G401 (cell line): ENCODE results near the gene ERFL. TPM values are rescaled to one million over a fixed set of nuclear protein-coding genes. Genes with fewer than 3 reads are reported as not detected.
"Not testable (repeated sequence)": the region's sequence is repeated elsewhere in the genome, so short reads cannot be mapped to it uniquely, and the experiment has no call there.

Experiments
- DNase-seq: peaks from one replicate; pipeline ENCODE4 v3.0.0-alpha.2; 2015; ENCODE audit warnings: low spot score
- in situ Hi-C: cut with HindIII; loops from 2 replicates; pipeline ENCODE4 v1.10.0; 2016; ENCODE audit warnings: low sequenced_read_pairs, mixed read lengths
- total RNA-seq: library from RNA; depleted of rRNA; stranded (reverse); fragments of >200 nt; shearing (Covaris generic); gene quantifications from 2 replicates; pipeline ENCODE4 v1.2.3, GENCODE V29; 2014

The ERFL gene
- total RNA-seq, 1 experiment from 2014 or later = not detected

GRCh38 chr19:41883821-41884733 is 44.2 kb downstream of the ERFL start:
- in situ Hi-C loops = no loop called here
- peak; percentile 98 for DNase-seq

GRCh38 chr19:41883463-41883820 is 44.8 kb downstream of the ERFL start:
- in situ Hi-C loops = no loop called here
- no peak for DNase-seq

DNA sequence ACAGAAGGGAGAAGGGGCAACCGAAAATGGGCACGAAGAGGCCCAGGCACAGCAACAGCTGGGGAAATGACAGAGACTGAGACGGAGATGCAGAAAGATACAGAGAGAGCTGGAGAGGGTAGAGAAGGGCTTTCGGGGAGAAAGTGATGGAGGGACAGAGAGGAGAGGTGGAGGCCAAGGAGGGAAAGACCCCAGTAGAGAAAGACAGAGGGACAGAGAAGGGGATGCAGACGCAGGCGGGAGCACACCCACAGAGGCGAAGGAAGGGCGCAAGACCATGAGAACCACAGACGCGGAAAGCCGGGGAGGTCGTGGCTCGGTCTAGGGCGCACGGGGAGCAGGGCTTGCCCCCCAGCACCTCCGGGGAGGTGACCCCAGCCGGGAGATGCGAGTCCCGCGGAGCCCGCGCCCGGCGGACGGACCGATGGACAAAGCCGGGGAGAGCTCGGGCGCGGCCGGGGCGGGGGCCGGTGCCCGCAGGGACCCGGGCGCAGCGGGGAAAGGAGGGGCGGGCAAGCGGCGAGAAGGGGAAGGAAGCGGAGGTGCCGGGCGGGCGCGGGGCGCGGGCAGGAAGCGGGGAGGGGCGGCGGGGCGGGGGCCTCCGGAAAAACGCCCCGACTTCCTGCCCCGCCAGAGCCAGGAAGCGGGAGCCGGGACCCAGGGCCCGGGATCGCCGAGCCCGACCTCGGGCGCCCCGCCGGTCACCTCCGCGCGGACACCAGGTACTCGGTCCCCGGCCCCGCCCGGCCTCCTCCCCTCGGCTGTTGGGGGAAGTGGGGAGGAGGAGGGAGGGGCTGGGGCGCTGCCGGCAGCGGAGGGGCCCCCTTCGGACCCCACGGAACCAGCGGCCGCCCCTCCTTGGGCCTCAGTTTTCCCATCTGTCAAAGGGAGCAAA is 45.4 kb downstream of the ERFL start, which contains the start of gene ARHGEF1:
Gene ARHGEF1, plus strand, starts transcription at position 617 of the 895 bp plus-strand sequence. CDS start 4,899 bp downstream, outside the sequence.
- in situ Hi-C loops = no loop called here

DNA sequence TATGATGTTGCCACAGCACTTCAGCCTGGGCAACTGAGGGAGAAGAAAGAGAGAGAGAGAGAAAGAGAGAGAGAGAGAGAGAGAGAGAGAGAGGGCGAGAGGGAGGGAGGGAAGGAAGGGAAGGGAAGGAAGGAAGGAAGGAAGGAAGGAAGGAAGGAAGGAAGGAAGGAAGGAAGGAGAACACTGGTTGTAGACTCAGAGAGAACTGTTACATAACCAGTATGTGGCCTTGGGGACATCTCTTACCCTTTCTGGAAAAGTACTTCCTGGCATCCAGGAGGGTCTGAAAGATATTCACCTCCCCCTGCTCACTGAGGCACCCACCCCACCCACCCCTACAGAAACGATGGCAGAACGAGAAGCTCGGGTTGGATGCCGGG is 47.9 kb downstream of the ERFL start:
- DNase-seq = no peak
- in situ Hi-C loops = no loop called here

More for the DNA sequence above, 45.4 kb downstream of the ERFL start, which contains the start of gene ARHGEF1:
- peak; percentile 15 for DNase-seq

- no peak for DNase-seq
- in situ Hi-C loops = no loop called here
Measured at GRCh38 chr19:41879670-41880328, 48.5 kb downstream of the ERFL start.

DNA sequence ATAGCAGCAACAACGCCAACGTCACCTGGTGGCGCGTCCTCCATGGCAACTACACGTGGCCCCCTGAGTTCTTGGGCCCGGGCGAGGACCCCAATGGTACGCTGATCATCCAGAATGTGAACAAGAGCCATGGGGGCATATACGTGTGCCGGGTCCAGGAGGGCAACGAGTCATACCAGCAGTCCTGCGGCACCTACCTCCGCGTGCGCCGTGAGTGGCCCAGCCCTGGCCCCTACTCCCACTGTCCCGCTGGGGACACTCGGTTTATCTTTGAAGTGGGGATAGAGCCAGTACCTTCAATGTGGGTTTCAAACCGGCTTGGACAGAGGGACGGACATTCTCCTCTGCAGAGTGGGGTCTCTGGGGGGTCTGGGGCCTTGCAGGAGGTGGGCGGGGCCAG is 49.2 kb downstream of the ERFL start:
- DNase-seq = no peak
- in situ Hi-C loops = no loop called here

- in situ Hi-C loops = no loop called here
- DNase-seq = no peak
Measured at GRCh38 chr19:41877916-41878905, 50.0 kb downstream of the ERFL start.

DNA sequence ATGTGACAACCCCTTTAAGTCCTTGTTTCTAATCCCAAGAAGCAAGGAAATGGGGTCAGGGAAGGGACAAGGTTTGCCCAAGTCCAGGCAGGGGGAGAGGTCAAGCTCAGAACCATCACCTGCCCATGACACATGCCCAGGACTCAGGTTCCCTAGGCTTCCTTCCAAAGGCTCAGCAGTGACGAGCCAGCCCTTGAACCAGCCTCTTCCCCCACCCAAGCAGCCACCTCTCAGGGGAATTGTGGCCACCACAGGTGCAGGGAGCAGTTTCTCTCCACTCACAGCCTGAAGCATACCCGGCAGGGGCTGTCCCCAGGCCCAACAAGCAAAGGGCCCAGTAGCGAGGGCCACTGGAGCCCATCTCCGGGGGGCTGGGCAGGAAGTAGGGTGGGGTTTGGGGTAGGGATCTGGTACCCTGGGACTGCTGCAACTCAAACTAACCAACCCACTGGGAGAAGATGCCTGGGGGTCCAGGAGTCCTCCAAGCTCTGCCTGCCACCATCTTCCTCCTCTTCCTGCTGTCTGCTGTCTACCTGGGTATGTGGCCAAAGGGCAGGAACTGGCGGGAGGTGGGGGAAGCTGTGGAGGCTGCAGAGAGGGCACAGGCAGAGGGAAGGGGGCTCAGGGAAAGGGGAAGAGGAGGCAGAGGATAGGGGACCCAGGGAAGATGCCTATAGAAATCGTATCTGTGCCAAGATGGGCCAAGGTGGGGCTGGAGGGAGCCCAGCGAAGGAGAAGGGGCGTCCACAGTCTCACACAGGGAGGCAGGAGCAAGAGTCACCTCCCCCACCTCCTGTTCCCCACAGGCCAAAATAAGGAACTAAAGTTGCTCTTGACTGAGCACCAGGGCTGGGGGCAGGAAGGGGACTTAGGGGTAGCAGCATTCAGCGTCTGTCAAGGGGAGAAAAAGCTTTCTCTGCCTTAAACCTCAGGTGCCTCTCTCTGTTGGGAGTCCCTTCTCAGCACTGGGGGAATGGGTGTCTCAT is 51.1 kb downstream of the ERFL start, which contains the start of gene CD79A:
Gene CD79A, plus strand, starts transcription at position 433 of the 986 bp plus-strand sequence. Its CDS starts 26 bp downstream, at position 459.
- in situ Hi-C loops = no loop called here
- DNase-seq = no peak

DNA sequence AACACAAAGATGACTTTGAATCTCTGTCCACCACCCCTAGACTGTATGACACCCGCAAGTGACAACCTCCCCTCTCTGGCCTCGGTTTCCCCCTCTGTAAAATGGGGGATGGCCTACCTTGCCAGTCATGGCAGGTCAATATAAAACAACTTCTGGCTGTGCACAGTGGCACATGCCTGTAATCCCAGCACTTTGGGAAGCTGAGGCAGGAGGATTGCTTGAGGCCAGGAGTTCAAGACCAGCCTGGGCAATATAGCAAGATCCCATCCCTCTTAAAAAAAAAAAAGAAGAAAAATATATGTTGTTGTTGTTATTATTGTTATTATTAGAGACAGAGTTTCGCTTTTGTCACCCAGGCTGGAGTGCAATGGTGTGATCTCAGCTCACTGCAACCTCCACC is 52.3 kb downstream of the ERFL start:
- in situ Hi-C loops, DNase-seq: not testable (repeated sequence)

- in situ Hi-C loops = no loop called here
- DNase-seq = peak; percentile 72
Measured at GRCh38 chr19:41872775-41873647, 55.2 kb downstream of the ERFL start.

DNA sequence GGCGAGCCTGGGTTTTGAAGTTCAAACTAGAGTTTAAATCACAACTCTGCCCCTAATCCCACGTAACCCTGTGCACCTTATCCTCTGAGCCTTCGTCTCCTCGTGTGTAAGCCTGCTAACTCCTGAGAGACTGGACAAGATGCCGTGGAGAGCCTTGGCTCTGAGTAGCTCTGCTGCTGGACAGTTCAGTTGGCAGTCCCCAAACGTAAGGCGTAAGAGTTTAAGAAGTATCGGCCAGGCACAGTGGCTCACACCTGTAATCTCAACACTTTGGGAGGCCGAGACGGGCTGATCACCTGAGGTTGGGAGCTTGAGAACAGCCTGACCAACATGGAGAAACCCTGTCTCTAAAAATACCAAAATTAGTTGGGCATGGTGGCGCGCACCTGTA is 55.9 kb downstream of the ERFL start:
- DNase-seq = peak; percentile 37
- in situ Hi-C loops = no loop called here

DNA sequence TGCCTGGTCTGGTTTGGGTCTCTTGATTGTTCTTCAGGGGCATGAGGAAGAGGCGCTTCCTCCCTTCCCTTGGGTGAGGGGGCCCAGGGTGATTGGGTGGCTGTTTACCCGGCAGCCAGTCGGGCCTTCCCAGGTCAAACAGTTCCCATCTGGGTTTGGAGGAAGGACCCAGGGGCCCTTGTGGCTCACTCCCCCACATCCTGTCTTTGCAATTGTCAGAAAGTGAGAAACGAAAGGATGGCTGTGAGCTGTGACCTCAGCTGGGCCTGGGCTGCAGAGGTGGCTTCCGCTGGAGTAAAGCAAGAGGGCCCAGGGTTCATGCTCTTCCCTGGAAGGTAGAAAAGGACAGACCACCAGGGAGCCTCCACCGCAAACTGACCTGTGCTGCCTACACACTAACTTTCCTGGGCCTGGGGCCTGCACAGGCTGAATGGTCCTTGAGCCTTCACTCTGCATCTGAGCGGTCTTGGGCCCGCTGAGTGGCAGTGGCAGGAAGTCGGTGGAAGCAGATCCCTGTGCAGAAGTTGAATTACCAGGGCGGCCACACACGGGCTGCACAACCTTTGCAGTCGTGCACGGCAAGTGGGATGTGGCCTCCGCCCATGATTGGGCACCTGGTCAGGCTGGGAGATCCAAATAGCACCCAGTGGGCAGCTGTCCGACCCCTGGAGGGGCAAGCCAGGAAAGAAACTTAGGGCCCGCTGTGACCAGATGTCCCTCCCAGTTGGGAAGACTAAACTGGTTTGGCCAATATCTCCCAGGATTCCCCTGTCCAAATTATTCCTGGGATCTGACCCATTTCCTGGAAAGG is 56.5 kb downstream of the ERFL start:
- in situ Hi-C loops = no loop called here
- DNase-seq = peak; percentile 37

DNA sequence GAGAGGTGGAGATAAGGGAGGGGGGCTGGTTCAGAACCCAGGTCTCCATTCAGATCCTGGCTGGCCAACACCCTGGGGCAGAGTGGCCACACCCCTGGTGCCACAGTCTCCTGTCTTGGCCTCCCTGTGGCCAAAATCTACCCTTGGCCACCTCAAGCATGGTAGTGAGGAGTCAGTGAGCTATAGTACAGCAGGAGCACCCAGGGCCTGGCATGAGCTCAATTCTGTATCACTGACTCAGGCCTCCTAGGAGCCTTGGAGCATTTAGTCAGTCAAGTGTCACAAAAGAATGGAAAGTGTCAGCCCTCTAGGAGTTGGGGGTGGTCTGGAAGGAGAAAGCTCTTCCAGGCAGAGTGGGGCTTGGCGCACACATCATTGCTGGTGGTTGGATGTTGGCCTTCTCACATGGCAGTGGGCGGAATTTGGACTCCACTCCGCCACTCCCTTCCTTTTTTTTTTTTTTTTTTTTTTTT is 57.8 kb downstream of the ERFL start:
- in situ Hi-C loops = no loop called here
- peak; percentile 53 for DNase-seq

GRCh38 chr19:41869374-41869955 is 58.8 kb downstream of the ERFL start:
- in situ Hi-C loops = no loop called here
- DNase-seq = no peak

GRCh38 chr19:41868989-41869300 is 59.3 kb downstream of the ERFL start:
- in situ Hi-C loops = no loop called here
- no peak for DNase-seq
